WTC11 (cell line): Measurements from ENCODE around the gene SLC28A1. TPM values are rescaled to one million over a fixed set of nuclear protein-coding genes. Genes with fewer than 3 reads are reported as not detected.

ENCODE experiments used
- ATAC-seq: fragments of 200-7000 bp; cut with Tn5 transposase; 2 replicates; pipeline ENCODE4 v1.10.0; 2021; ENCODE audit warnings: mild to moderate bottlenecking, moderate library complexity
- CTCF ChIA-PET: fragments of 300-600 bp; sonication (Branson Sonifier 250); formaldehyde crosslinking; loops from one replicate; lab custom pipeline; 2021; ENCODE audit warnings: antibody characterized with exemption; lab: Charles Lee
- POLR2A ChIA-PET: fragments of 350-600 bp; sonication (Branson Sonifier 250); formaldehyde crosslinking; loops from one replicate; lab custom pipeline; 2021; ENCODE audit warnings: antibody characterized with exemption; lab: Charles Lee
- DNase-seq: peaks from one replicate; pipeline ENCODE4 v3.0.0; 2021; ENCODE audit warnings: low spot score
- H3K27ac Mint-ChIP-seq: 2 replicates; pipeline ENCODE4 v1.8.0; 2021; ENCODE audit warnings: mixed read lengths
- H3K27me3 Mint-ChIP-seq: 2 replicates; pipeline ENCODE4 v1.8.0; 2021; ENCODE audit warnings: low read depth, mild to moderate bottlenecking, moderate library complexity, mixed read lengths
- H3K36me3 Mint-ChIP-seq: 2 replicates; pipeline ENCODE4 v1.8.0; 2021; ENCODE audit warnings: mixed read lengths
- H3K4me1 Mint-ChIP-seq: 2 replicates; pipeline ENCODE4 v1.8.0; 2022; ENCODE audit warnings: mixed read lengths
- H3K4me3 Mint-ChIP-seq: 2 replicates; pipeline ENCODE4 v1.8.0; 2021; ENCODE audit warnings: mild to moderate bottlenecking, moderate library complexity, mixed read lengths
- H3K9me3 Mint-ChIP-seq: 2 replicates; pipeline ENCODE4 v1.8.0; 2021; ENCODE audit warnings: mixed read lengths
- CREM ChIP-seq: sonication (generic); formaldehyde crosslinking; IDR thresholded peaks from 2 replicates; pipeline ENCODE4 v1.8.1; 2022; ENCODE audit warnings: mild to moderate bottlenecking, missing genetic modification reagents, moderate library complexity
- ESRRA ChIP-seq: sonication (generic); formaldehyde crosslinking; IDR thresholded peaks from 2 replicates; pipeline ENCODE4 v1.8.1; 2022; ENCODE audit warnings: mild to moderate bottlenecking, missing genetic modification reagents, borderline replicate concordance
- GTF2I ChIP-seq: fragments of 250-450 bp; sonication (Bioruptor Pico); conservative IDR thresholded peaks from 2 replicates; pipeline ENCODE4 v1.4.0; 2021; ENCODE audit warnings: mild to moderate bottlenecking
- JUN ChIP-seq: sonication (generic); formaldehyde crosslinking; IDR thresholded peaks from 2 replicates; pipeline ENCODE4 v1.8.0; 2023; ENCODE audit warnings: mild to moderate bottlenecking, missing genetic modification reagents
- KAT7 ChIP-seq: sonication (generic); formaldehyde crosslinking; IDR thresholded peaks from 2 replicates; pipeline ENCODE4 v1.8.1; 2023; ENCODE audit warnings: missing genetic modification reagents, mild to moderate bottlenecking, borderline replicate concordance
- NFE2L1 ChIP-seq: sonication (generic); formaldehyde crosslinking; IDR thresholded peaks from 2 replicates; pipeline ENCODE4 v1.8.1; 2023; ENCODE audit warnings: missing genetic modification reagents
- NFYB ChIP-seq: sonication (generic); formaldehyde crosslinking; conservative IDR thresholded peaks from 2 replicates; pipeline ENCODE4 v1.8.0; 2022; ENCODE audit warnings: low read depth, missing genetic modification reagents
- RELA ChIP-seq: sonication (generic); formaldehyde crosslinking; IDR thresholded peaks from 2 replicates; pipeline ENCODE4 v1.8.1; 2022; ENCODE audit warnings: missing genetic modification reagents, mild to moderate bottlenecking, borderline replicate concordance
- SMAD3 ChIP-seq: sonication (generic); formaldehyde crosslinking; IDR thresholded peaks from 2 replicates; pipeline ENCODE4 v1.8.0; 2022; ENCODE audit warnings: missing genetic modification reagents, mild to moderate bottlenecking, borderline replicate concordance
- TCF7 ChIP-seq: sonication (generic); formaldehyde crosslinking; IDR thresholded peaks from 2 replicates; pipeline ENCODE4 v1.8.0; 2022; ENCODE audit warnings: mild to moderate bottlenecking, low read depth, missing genetic modification reagents, moderate library complexity
- ZNF121 ChIP-seq: sonication (generic); formaldehyde crosslinking; IDR thresholded peaks from 2 replicates; pipeline ENCODE4 v1.8.0; 2023; ENCODE audit warnings: missing genetic modification reagents
- ZNF219 ChIP-seq: sonication (generic); formaldehyde crosslinking; IDR thresholded peaks from 2 replicates; pipeline ENCODE4 v1.8.0; 2023; ENCODE audit warnings: missing genetic modification reagents, mild to moderate bottlenecking, borderline replicate concordance
- total RNA-seq: library from RNA; stranded (reverse); gene quantifications from 3 replicates; pipeline ENCODE4 v1.2.3, GENCODE V29; 2021
- TF ChIP-seq, protein P1 (sequence below): sonication (generic); formaldehyde crosslinking; IDR thresholded peaks from 2 replicates; pipeline ENCODE4 v1.8.0; 2022; ENCODE audit warnings: missing genetic modification reagents
- TF ChIP-seq, protein P2 (sequence below): sonication (generic); formaldehyde crosslinking; IDR thresholded peaks from 2 replicates; pipeline ENCODE4 v1.8.1; 2022; ENCODE audit warnings: mild to moderate bottlenecking, missing genetic modification reagents, moderate library complexity, borderline replicate concordance
- TF ChIP-seq, protein P3 (sequence below): sonication (generic); formaldehyde crosslinking; IDR thresholded peaks from 2 replicates; pipeline ENCODE4 v1.8.1; 2022; ENCODE audit warnings: low read depth, mild to moderate bottlenecking, moderate library complexity, missing genetic modification reagents, borderline replicate concordance
- TF ChIP-seq, protein P4 (sequence below): sonication (generic); formaldehyde crosslinking; IDR thresholded peaks from 2 replicates; pipeline ENCODE4 v1.8.1; 2023; ENCODE audit warnings: mild to moderate bottlenecking, missing genetic modification reagents
- TF ChIP-seq, protein P5 (sequence below): sonication (generic); formaldehyde crosslinking; conservative IDR thresholded peaks from 2 replicates; pipeline ENCODE4 v1.8.1; 2023; ENCODE audit warnings: mild to moderate bottlenecking, low read depth, missing genetic modification reagents, moderate library complexity
- TF ChIP-seq, protein P6 (sequence below): sonication (generic); formaldehyde crosslinking; conservative IDR thresholded peaks from 2 replicates; pipeline ENCODE4 v1.8.1; 2022; ENCODE audit warnings: mild to moderate bottlenecking, missing genetic modification reagents
- TF ChIP-seq, protein P7 (sequence below): sonication (generic); formaldehyde crosslinking; IDR thresholded peaks from 2 replicates; pipeline ENCODE4 v1.8.1; 2022; ENCODE audit warnings: missing genetic modification reagents, borderline replicate concordance

The SLC28A1 gene
- total RNA-seq, 1 experiment from 2014 or later, result not detected

DNA sequence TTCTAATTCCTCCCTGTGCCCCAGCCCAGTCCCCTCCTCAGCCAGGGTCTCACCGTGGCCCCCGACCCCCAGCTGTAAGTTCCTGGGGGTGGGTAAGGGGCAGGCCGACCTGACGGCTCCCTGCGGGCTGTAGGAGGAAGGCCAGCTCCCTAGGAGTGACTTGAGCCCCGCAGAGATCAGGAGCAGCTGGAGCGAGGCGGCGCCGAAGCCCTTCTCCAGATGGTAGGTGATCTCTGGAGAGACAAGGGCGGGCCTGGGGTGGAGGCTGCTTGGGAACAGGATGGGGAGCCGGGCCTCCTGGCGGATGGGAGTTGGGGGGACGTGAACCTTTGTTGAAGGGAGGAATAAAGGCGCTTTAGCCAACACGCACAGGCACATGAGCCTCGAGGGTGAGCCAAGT lies 4.2 kb downstream of the SLC28A1 start:
- TF ChIP-seq RELA (CRISPR knock-in tag) (no peak), CREM (no peak), SMAD3 (CRISPR knock-in tag) (no peak), GTF2I (CRISPR knock-in tag) (no peak), NFE2L1 (CRISPR knock-in tag) (no peak), JUN (CRISPR knock-in tag) (no peak), ESRRA (CRISPR knock-in tag) (no peak), KAT7 (CRISPR knock-in tag) (no peak), TCF7 (CRISPR knock-in tag) (no peak), ZNF121 (CRISPR knock-in tag) (no peak), ZNF219 (CRISPR knock-in tag) (no peak), NFYB (CRISPR knock-in tag) (no peak)
- TF ChIP-seq, protein P1, sequence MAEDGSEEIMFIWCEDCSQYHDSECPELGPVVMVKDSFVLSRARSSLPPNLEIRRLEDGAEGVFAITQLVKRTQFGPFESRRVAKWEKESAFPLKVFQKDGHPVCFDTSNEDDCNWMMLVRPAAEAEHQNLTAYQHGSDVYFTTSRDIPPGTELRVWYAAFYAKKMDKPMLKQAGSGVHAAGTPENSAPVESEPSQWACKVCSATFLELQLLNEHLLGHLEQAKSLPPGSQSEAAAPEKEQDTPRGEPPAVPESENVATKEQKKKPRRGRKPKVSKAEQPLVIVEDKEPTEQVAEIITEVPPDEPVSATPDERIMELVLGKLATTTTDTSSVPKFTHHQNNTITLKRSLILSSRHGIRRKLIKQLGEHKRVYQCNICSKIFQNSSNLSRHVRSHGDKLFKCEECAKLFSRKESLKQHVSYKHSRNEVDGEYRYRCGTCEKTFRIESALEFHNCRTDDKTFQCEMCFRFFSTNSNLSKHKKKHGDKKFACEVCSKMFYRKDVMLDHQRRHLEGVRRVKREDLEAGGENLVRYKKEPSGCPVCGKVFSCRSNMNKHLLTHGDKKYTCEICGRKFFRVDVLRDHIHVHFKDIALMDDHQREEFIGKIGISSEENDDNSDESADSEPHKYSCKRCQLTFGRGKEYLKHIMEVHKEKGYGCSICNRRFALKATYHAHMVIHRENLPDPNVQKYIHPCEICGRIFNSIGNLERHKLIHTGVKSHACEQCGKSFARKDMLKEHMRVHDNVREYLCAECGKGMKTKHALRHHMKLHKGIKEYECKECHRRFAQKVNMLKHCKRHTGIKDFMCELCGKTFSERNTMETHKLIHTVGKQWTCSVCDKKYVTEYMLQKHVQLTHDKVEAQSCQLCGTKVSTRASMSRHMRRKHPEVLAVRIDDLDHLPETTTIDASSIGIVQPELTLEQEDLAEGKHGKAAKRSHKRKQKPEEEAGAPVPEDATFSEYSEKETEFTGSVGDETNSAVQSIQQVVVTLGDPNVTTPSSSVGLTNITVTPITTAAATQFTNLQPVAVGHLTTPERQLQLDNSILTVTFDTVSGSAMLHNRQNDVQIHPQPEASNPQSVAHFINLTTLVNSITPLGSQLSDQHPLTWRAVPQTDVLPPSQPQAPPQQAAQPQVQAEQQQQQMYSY (CRISPR knock-in tag), result no peak
- TF ChIP-seq, protein P2, sequence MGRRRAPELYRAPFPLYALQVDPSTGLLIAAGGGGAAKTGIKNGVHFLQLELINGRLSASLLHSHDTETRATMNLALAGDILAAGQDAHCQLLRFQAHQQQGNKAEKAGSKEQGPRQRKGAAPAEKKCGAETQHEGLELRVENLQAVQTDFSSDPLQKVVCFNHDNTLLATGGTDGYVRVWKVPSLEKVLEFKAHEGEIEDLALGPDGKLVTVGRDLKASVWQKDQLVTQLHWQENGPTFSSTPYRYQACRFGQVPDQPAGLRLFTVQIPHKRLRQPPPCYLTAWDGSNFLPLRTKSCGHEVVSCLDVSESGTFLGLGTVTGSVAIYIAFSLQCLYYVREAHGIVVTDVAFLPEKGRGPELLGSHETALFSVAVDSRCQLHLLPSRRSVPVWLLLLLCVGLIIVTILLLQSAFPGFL (CRISPR knock-in tag), result no peak
- TF ChIP-seq, protein P3, sequence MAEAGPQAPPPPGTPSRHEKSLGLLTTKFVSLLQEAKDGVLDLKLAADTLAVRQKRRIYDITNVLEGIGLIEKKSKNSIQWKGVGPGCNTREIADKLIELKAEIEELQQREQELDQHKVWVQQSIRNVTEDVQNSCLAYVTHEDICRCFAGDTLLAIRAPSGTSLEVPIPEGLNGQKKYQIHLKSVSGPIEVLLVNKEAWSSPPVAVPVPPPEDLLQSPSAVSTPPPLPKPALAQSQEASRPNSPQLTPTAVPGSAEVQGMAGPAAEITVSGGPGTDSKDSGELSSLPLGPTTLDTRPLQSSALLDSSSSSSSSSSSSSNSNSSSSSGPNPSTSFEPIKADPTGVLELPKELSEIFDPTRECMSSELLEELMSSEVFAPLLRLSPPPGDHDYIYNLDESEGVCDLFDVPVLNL (CRISPR knock-in tag), result no peak
- TF ChIP-seq, protein P4, sequence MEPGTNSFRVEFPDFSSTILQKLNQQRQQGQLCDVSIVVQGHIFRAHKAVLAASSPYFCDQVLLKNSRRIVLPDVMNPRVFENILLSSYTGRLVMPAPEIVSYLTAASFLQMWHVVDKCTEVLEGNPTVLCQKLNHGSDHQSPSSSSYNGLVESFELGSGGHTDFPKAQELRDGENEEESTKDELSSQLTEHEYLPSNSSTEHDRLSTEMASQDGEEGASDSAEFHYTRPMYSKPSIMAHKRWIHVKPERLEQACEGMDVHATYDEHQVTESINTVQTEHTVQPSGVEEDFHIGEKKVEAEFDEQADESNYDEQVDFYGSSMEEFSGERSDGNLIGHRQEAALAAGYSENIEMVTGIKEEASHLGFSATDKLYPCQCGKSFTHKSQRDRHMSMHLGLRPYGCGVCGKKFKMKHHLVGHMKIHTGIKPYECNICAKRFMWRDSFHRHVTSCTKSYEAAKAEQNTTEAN (CRISPR knock-in tag), result no peak
- TF ChIP-seq, protein P5, sequence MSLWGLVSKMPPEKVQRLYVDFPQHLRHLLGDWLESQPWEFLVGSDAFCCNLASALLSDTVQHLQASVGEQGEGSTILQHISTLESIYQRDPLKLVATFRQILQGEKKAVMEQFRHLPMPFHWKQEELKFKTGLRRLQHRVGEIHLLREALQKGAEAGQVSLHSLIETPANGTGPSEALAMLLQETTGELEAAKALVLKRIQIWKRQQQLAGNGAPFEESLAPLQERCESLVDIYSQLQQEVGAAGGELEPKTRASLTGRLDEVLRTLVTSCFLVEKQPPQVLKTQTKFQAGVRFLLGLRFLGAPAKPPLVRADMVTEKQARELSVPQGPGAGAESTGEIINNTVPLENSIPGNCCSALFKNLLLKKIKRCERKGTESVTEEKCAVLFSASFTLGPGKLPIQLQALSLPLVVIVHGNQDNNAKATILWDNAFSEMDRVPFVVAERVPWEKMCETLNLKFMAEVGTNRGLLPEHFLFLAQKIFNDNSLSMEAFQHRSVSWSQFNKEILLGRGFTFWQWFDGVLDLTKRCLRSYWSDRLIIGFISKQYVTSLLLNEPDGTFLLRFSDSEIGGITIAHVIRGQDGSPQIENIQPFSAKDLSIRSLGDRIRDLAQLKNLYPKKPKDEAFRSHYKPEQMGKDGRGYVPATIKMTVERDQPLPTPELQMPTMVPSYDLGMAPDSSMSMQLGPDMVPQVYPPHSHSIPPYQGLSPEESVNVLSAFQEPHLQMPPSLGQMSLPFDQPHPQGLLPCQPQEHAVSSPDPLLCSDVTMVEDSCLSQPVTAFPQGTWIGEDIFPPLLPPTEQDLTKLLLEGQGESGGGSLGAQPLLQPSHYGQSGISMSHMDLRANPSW, result no peak
- TF ChIP-seq, protein P6, sequence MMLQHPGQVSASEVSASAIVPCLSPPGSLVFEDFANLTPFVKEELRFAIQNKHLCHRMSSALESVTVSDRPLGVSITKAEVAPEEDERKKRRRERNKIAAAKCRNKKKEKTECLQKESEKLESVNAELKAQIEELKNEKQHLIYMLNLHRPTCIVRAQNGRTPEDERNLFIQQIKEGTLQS, result no peak
- TF ChIP-seq, protein P7, sequence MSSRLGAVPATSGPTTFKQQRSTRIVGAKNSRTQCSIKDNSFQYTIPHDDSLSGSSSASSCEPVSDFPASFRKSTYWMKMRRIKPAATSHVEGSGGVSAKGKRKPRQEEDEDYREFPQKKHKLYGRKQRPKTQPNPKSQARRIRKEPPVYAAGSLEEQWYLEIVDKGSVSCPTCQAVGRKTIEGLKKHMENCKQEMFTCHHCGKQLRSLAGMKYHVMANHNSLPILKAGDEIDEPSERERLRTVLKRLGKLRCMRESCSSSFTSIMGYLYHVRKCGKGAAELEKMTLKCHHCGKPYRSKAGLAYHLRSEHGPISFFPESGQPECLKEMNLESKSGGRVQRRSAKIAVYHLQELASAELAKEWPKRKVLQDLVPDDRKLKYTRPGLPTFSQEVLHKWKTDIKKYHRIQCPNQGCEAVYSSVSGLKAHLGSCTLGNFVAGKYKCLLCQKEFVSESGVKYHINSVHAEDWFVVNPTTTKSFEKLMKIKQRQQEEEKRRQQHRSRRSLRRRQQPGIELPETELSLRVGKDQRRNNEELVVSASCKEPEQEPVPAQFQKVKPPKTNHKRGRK (CRISPR knock-in tag), result no peak
- ChIA-PET CTCF (interaction anchor here (0.5 to 4.9 kb wide), 4 partner anchors 11 to 318 kb away, joined by 3 to 27 read pairs (median 4); no protein-coding TSS in a partner anchor), POLR2A (no interaction called here)
- Mint-ChIP-seq H3K27me3 (no peaks in the 10 kb centered on the region; the same call in 1 of the 2 replicates), H3K4me1 (peaks cover 4% of the 10 kb centered on the region), H3K4me3 (no peak overlapping the region), H3K9me3 (no peaks in the 10 kb centered on the region), H3K36me3 (no peaks in the 10 kb centered on the region), H3K27ac (no peak overlapping the region)
- ATAC-seq, result peak; percentile 24; the same call in 1 of the 2 replicates
- DNase-seq, result no peak
